GM21825 (cell line): ENCODE results near the gene SIX2.

ENCODE experiments used
- ATAC-seq: cut with Tn5 transposase; IDR thresholded peaks from one replicate; pipeline ENCODE4 v1.9.1; 2021; ENCODE audit warnings: mild to moderate bottlenecking, moderate library complexity; ENCODE audit not compliant: unreplicated experiment

The SIX2 gene

DNA sequence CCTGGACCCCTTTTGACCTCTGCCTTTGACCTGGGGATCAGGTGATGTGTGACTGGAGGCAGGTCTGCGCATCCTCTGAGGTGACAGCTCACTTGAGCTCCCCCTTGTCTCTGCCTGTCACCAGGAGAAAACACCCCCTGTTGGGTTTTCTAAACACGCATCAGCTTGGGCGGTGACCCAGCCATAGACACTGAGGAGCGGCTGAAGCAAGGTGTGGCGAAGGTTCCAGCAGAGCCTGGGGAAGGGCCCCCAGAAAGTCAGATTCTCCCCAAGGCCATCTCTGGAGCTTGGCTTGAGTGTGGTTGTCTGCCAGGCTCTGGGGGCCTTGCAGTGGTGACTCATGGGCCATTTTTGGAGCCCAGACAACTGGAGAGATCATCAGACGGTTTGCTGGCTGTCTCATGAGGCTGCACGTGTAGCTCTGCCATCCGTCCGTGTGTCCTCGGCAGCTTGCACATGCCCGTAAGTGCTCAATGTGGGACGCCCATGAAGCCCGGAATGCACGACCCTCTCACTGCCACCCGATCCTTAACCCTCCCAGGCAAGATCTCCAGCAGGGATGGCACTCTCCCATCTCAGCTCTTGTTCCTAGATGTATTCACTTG lies 38.3 kb downstream of the SIX2 start:
- ATAC-seq = no peak

DNA sequence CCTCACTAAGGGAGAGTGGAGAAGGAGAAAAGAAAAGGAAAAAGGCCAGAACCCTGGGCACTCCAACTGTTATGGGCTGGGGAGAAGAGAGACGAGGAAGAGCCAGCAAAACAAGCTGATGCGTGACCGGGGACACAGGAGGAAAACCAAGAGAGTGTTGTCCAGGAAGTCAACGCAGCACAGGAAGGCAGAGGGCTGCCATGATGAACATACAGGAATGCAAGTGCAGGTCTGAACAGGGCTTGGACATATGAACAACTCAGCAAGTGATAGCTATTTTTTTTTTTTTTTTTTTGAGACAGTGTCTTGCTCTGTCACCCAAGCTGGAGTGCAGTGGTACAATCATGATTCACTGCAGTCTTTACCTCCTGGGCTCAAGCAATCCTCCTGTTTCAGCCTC lies 39.3 kb downstream of the SIX2 start:
- no peak for ATAC-seq

DNA sequence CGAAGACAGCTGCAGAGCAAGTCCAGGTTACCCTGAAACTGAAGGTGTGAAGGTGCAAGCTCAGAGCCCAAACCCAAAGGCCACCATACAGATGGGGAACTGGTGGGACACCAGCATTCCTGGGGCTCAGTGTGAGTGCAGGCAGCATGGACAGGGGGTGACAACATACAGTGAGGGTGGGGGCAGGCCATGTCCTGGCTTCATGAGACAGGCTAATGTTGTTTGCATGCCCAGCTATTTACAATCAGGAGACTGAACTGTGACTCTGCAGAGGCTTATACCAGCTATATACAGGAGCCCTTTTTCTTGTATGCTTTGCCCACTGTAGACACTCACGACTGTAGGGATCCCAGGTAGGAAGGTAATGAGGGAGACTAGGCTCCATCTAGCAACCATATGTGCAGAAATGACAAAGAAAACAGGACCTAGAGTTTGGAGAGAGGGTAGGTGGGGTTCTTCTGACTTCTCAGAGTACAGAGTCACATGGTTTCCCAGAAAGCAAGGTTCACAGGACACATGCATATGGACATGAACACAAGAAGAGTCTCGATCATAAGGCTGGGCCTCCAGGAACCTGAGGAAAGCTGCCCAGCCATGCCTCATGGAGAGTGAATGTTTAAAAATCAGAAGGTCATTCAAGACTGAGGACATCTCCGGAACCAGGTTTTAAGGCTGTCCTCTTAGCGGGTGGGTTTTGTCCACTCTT lies 41.4 kb downstream of the SIX2 start:
- ATAC-seq = no peak

DNA sequence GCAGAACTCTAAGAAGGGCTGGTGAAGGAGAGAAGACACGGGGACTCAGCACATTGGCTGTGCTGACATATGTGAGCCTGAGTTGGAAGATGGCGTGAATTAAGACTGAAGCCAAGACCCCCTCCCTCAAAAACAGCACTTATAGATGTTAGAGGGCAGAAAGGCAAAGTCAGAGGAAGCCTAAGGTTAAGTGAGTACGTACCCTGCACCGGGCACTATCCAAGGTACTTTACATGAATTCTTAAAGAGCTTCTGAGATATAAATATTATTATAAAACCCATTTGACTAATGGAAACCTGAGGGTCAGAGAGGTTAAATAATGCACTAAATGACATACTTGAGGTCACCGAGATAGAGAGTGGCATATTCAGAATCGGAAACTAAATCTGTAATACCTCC lies 42.2 kb downstream of the SIX2 start:
- no peak for ATAC-seq

DNA sequence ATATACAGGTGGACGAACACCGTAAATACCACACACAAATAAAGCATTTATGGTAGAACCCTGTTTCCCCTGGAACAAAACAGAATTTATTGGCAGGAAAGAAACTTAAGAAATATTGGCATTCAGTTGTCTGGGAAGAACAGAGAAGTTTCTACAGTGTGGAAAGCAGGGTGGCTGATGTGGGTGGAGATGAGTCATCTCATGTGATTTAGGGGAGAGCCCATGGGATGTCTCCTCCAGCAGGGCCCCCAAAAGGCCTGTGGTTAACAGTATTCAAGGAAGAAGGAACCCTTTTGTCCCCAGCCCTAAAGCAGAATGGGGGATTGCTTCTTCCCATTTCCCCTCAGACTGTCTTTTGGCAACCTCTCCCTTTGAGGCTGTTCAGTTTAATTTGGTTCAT lies 43.6 kb downstream of the SIX2 start:
- ATAC-seq = no peak

DNA sequence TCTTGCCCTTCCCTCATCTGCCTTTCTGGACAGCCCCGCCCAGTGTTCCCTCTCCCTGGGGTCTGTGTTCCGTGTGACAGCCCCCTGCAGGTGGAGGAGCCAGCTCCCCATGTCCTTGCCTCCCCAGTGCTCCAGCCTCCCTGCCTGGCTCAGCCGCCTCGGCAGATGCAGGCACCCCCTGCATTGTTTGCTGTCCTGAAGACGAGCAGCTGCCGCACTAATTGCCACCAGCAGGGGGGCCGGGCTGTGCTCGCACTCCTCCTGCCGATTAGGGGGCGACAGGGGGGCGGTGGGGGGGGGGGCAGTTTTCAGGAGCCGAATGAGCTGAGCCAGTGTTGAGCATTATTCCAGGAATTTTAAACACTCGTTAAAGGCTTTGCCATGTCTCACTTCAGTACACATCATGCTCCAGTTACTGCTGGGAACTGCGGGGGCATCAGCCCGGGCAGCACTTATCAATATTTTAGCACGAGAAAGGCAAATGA lies 44.5 kb downstream of the SIX2 start:
- ATAC-seq = no peak

DNA sequence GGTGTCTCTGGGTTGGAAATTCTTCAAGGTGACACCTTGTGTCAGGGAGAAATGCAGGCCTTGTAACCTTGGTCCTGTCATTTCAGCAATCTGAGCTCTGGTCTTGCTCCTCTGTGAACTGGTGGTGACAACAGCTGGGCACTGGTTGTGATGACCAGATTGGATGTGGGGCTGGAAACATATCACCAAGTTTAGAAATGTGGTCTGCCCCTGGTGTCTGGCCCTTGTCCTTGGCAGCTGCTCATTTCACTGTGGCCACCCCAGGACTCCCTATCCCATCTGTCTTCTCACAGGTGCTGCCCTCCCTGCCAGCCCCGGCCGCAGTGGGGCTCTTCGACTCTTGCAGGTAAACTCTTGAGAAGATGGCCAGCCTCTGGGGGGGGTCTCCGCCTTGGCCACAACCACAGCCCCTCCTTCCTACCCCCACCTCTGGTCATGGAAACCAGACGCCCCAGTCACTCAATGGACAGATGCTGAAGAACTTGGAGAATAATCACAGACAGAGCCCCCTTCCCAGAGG lies 47.0 kb downstream of the SIX2 start:
- ATAC-seq = no peak

DNA sequence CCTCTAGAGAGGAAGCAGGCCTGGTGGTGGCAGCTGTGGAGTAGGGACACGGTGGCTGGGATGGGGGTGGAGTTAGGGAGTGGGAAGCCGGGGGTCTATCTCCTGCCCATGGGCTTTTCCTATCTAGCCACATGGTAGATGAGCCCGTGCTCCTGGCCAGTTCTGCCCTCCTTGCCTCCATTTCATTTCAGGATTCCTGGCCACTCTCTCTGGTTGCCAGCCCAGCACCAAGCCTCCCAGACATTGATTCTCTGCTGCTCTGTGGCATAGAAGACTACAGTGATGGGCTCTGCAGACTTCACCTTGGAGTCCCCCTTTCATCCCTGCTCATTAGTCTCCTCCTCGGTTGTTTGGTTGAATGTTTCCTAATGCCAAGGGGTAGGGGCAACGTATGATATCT lies 48.4 kb downstream of the SIX2 start:
- no peak for ATAC-seq

DNA sequence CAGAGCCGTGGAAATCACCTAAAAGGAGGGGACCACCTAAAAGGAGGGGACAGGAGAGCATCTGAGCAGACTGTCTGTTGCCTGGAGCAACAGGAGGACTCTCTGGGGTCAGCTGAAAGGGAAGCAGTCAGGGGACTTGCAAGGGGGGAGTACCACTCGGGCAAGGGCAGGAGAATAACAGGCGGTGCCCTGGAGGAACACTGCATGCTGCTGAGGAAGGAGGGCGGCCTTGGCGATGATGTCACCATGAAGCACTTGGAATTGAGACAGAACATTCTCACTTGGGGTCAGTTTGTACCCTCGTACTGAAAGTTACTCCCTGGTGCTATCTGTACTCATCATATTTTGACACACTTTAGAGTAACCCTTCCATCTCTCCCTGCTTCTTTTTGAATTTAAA lies 49.4 kb downstream of the SIX2 start:
- no peak for ATAC-seq

DNA sequence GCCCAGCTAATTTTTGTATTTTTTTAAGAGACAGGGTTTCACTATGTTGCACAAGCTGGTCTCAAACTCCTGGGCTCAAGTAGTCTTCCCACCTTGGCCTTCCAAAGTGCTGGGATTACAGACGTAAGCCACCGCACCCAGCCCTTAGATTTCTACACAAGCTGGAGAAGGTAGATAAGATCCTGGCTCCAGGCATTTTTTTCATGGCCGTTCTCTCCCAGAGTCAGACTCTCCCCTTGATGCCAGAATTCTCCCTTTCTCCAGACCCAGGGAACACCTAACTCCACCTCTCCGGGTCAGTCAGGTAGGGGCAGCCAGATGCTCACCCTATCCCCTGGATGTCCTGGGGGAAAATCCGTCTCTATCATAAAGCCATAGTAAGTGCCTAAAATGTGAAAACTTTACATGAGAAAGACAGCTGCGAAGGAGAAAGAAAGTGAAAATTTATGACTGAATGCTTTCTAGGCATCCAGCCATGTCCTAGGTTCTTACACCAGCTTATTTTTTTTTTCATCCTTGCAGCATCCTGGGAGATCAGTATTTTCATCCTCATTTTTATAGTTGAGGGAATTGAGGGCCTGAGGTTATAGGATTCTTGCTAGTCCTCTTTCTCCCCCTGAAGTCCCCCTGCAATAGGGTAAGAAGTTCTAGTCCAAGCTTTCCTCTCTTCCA lies 51.5 kb downstream of the SIX2 start:
- no peak for ATAC-seq

DNA sequence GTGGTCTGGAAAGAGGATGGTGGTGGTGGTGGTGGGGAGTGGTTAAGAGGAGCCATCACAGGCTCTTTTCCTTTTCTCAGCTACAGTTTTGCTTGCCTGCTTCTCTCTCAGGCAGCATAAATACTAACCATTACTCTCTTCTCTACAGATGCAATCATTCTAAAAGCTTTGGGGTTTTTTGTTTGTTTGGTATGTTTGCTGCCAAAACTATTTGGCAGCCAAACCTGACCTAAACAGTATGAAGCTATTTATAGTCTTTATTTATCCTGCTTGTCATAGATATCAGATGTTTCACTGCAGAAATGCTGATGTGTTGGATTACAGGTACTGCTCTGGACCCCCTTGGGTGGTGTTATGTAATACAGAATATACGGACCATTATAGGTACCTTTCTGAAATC lies 52.4 kb downstream of the SIX2 start:
- no peak for ATAC-seq

DNA sequence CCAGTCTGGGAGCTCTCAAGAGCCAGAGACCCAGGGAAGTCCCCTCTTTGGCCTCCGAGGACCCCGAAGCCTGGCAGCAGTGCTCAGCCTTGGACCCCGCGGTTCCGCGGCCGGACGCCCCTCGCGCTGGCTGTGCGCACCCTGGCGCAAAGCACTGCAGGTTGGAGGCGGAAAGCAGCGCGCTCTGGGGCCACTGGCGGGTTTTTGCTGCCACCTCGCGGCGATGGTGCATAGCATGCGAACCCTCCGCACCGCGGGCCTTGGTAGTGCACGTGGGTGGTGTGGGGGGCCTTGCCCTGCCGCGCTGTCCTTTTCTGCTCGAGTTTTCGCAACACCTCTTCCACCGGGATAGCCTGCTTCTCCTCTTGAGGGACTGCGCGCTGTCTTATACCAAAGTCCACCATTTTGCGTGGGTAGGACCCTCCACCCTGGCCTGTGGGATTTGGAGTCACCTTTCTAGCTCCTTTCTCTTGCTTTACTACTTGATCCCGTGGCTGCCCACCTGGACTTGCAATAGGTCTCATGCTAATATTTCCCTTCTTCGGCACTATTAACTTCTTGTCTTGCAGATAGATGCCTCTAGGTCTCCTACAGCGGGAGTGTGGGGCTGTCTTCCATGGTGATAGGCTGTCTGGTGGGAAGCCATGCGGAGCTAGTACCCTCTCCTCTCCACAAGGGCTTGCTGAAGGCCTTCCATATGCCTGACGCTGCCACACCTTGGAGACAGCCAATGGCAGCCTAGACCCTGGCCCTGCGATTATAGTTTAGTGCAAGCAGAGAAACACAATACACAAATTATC lies 53.5 kb downstream of the SIX2 start:
- ATAC-seq = no peak
